GM21515 (cell line): ENCODE data around the gene PPIP5K1.

ENCODE experiments used
- ATAC-seq: cut with Tn5 transposase; IDR thresholded peaks from one replicate; pipeline ENCODE4 v1.9.1; 2021; ENCODE audit not compliant: unreplicated experiment

PPIP5K1 gene

DNA sequence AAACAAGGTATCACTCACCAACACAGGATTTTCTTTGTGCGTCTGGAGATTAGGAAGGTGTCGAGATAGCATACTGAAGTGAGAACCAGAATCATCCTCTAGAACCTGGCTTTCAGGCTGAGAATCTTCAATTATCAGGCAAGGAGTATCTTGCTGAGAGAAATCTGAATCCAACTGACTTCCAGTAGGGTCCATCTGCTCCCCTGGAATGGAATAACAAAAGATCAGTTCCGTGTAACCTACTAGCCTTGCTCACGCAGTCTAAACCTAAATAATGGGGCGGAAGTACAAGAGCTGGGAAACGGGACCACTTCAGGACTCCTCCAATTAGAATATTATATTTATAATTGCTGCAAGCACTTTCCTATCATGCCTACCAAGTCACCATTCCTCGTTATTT is 97.7 kb downstream of the PPIP5K1 start:
- ATAC-seq = no peak

GRCh38 chr15:43489191-43489590 is 100.8 kb downstream of the PPIP5K1 start:
- no peak for ATAC-seq

DNA sequence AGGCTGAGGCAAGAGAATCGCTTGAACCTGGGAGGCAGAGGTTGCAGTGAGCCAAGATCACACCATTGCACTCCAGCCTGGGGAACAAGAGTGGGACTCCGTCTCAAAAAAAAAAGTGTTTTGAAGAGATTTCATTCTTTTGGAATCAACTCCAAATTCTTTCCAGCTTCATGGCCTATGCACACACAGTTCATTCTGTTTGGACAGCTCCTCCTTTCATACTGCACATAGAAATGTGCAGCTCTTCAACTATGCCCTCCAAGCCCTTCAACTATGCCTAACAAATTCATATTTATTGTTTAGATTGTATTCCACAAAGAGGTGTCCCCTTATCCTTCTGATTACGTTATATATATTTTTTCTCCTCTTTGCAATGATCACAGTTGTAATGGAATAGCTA is 101.2 kb downstream of the PPIP5K1 start:
- ATAC-seq = no peak

GRCh38 chr15:43487271-43487895 is 102.6 kb downstream of the PPIP5K1 start:
- ATAC-seq = no peak

DNA sequence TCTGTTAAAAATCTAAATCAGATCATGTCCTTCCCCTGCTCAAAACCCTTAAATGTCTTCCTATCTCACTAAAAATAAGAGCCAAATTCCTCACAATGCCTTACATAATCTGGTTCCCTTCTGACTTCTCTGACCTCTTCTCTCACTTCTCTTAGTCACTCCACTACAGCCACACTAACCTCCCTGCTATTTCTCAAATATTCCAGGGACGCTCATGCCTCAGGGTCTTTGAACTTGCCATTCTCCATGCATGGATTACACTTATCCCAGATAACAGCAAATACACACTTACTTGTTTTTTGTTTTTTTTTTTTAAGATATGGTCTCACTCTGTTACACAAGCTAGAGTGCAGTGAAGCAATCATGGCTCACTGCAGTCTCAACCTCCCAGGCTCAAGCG is 105.6 kb downstream of the PPIP5K1 start:
- no peak for ATAC-seq
